Osteoblast (primary cell): ENCODE measurements around the gene PPM1E. TPM values are rescaled to one million over a fixed set of nuclear protein-coding genes. Genes with fewer than 3 reads are reported as not detected.

ENCODE experiments used
- DNase-seq: peaks from one replicate; pipeline ENCODE4 v3.0.0; 2011; ENCODE audit warnings: low spot score, mixed read lengths; ENCODE audit not compliant: insufficient read length; ENCODE audit errors: missing footprints
- H2AFZ ChIP-seq: 2 replicates; pipeline ENCODE4 v1.6.0; 2011; ENCODE audit warnings: mild to moderate bottlenecking, low read length
- H3K27ac ChIP-seq: 2 replicates; pipeline ENCODE4 v1.5.1; 2011; ENCODE audit warnings: mild to moderate bottlenecking, low read depth, low read length, moderate library complexity
- H3K27me3 ChIP-seq: 2 replicates; pipeline ENCODE4 v1.6.0; 2012; ENCODE audit warnings: mild to moderate bottlenecking, control low read depth, inconsistent platforms, low read length, moderate library complexity; ENCODE audit not compliant: insufficient read depth
- H3K36me3 ChIP-seq: 2 replicates; pipeline ENCODE4 v1.5.1; 2011; ENCODE audit warnings: mild to moderate bottlenecking, low read length, control low read depth, moderate library complexity; ENCODE audit not compliant: insufficient read depth
- H3K4me1 ChIP-seq: 2 replicates; pipeline ENCODE4 v1.5.1; 2011; ENCODE audit warnings: mild to moderate bottlenecking, low read length, control low read depth, moderate library complexity; ENCODE audit not compliant: insufficient read depth
- H3K4me2 ChIP-seq: 2 replicates; pipeline ENCODE4 v1.6.0; 2011; ENCODE audit warnings: mild to moderate bottlenecking, low read length; ENCODE audit not compliant: insufficient read depth
- H3K4me3 ChIP-seq: fragments of 200-600 bp; sonication (generic); 3 replicates; pipeline ENCODE4 v1.5.1; 2012; ENCODE audit warnings: mild to moderate bottlenecking, low read length, inconsistent platforms; ENCODE audit not compliant: insufficient read depth
- H3K79me2 ChIP-seq: 2 replicates; pipeline ENCODE4 v1.6.0; 2012; ENCODE audit warnings: mild to moderate bottlenecking, low read length, control low read depth, inconsistent platforms; ENCODE audit not compliant: insufficient read depth
- H3K9me3 ChIP-seq: 2 replicates; pipeline ENCODE4 v1.5.1; 2011; ENCODE audit warnings: low read depth, low read length, control low read depth
- H4K20me1 ChIP-seq: 2 replicates; pipeline ENCODE4 v1.6.0; 2012; ENCODE audit warnings: mild to moderate bottlenecking, low read length, control low read depth; ENCODE audit not compliant: insufficient read depth
- total RNA-seq: library from RNA; depleted of rRNA; stranded (reverse); fragments of >200 nt; gene quantifications from 2 replicates; pipeline ENCODE4 v1.2.3, GENCODE V29; 2012
- TF ChIP-seq, protein P1 (sequence below): IDR thresholded peaks from 2 replicates; pipeline ENCODE4 v1.5.1; 2011; ENCODE audit warnings: mild to moderate bottlenecking, low read depth, low read length, moderate library complexity; ENCODE audit errors: extremely low read depth

PPM1E gene
- under 0.01 TPM in 2 replicates for total RNA-seq

DNA sequence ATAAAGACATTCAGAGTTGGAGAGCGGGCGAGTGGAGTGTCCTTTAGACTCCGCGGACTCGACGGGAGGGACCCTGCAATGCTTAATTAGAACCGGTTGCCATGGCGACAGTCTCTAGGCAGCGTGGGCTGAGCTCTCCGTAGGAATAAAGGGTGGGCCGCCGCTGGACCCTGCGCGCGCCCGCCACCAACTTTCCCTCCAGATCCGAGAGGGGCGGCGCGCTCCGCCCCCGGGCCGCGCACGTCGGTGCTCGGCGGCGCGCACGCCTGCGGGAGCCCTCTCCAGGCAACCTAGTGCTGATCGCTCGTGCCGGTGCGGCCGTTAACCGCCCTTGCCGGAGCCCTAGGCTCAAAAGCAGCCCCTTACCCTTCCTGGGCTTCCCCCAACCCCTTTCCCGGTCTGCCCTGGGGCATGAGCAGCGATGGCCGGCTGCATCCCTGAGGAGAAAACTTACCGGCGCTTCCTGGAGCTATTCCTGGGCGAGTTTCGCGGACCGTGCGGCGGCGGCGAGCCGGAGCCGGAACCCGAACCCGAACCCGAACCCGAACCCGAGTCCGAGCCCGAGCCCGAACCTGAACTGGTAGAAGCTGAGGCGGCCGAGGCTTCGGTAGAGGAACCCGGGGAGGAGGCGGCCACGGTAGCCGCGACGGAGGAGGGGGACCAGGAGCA, at the start of gene PPM1E:
PPM1E (plus strand) TSS at position 278 of the 669 bp plus-strand sequence.
- H3K4me1 ChIP-seq = peaks cover 5% of the 10 kb centered on the region
- H2AFZ ChIP-seq = peak within 1 kb of the TSS; percentile 65
- TF ChIP-seq, protein P1, sequence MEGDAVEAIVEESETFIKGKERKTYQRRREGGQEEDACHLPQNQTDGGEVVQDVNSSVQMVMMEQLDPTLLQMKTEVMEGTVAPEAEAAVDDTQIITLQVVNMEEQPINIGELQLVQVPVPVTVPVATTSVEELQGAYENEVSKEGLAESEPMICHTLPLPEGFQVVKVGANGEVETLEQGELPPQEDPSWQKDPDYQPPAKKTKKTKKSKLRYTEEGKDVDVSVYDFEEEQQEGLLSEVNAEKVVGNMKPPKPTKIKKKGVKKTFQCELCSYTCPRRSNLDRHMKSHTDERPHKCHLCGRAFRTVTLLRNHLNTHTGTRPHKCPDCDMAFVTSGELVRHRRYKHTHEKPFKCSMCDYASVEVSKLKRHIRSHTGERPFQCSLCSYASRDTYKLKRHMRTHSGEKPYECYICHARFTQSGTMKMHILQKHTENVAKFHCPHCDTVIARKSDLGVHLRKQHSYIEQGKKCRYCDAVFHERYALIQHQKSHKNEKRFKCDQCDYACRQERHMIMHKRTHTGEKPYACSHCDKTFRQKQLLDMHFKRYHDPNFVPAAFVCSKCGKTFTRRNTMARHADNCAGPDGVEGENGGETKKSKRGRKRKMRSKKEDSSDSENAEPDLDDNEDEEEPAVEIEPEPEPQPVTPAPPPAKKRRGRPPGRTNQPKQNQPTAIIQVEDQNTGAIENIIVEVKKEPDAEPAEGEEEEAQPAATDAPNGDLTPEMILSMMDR = no peak
- peak; percentile 95 for DNase-seq
- no peak within 1 kb of the TSS for H3K27ac ChIP-seq
- H3K9me3 ChIP-seq = no peaks in the 10 kb centered on the region
- peak within 1 kb of the TSS; percentile 73 for H3K4me3 ChIP-seq
- H3K4me2 ChIP-seq = peak within 1 kb of the TSS; percentile 84
- H4K20me1 ChIP-seq = no peaks in the 10 kb centered on the region
- H3K36me3 ChIP-seq = no peaks in the 10 kb centered on the region
- peaks cover 54% of the 10 kb centered on the region for H3K27me3 ChIP-seq
- no peaks in the 10 kb centered on the region for H3K79me2 ChIP-seq

DNA sequence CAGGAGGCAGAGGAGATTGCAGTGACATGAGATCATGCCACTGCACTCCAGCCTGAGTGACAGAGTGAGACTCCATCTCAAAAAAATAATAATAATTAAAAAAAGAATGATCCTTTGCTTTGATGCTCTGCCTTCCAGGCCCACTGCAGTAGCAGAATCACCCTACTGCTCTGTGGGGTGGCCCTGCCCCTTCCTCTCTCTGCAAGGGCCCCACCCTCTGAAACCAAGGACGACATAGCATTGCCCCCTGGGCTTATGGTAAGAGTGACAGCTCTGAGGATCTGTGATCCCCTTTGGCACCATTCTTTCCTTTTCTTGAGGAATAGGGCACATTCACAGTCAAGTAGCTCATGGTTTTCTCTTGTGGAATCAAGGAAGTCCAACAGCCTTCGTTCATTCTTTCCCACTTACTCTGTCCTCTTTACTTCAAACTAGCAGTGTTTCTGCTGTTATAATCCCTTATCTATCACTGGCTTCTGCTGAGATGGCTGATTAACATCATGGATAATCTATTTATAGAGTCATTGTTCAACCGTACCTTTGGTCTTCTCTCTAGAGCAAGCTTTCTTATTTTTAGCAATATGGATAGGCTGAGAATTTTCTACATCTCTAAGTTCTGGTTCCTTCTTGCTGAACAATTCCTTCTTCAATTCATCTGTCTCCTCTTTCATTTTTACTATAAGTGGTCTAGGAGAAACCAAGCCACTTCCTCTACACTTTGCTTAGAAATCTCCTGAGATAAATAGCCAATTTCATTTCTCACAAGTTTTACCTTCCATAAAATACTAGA, 49.1 kb upstream of the PPM1E start:
- TF ChIP-seq, protein P1 = no peak
- Histone ChIP-seq H3K27ac (no peak overlapping the region), H3K9me3 (no peaks in the 10 kb centered on the region), H3K4me3 (no peak overlapping the region), H3K27me3 (no peaks in the 10 kb centered on the region), H3K79me2 (no peaks in the 10 kb centered on the region), H3K4me1 (peaks cover 10% of the 10 kb centered on the region), H3K4me2 (no peak overlapping the region), H2AFZ (no peak overlapping the region), H3K36me3 (peaks cover 7% of the 10 kb centered on the region), H4K20me1 (no peaks in the 10 kb centered on the region)
- DNase-seq = no peak

DNA sequence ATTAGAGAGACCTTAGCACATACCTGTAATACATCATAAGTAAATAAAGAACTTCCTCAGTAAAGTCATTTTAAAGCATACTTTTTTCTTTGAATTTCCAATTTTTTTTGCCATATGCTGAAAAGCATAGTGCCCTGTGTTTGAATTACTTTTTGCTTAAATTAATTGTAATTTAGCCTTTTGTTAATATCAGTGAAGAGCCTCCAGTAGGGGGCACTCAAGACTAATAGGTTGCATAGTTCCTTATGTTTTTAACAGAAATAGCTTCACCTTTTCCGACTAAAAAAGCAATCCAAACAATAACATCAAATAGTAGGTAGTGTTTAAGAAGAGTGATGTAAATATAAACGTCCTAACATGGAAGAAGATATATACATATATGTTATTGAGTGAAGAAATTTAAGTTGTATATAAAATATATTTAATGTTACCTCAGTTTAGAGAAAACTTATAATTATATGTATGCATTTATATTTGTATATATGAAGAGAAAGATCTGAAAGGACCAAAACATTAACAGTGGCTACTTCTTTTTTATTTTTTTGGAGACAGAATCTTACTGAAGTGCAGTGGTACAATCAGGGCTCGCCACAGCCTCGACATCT, 44.6 kb upstream of the PPM1E start:
- Histone ChIP-seq H3K4me1 (no peaks in the 10 kb centered on the region), H4K20me1 (no peaks in the 10 kb centered on the region), H3K79me2 (no peaks in the 10 kb centered on the region), H2AFZ (no peak overlapping the region), H3K27ac (no peak overlapping the region), H3K36me3 (peaks cover 9% of the 10 kb centered on the region), H3K4me3 (no peak overlapping the region), H3K4me2 (no peak overlapping the region), H3K27me3 (no peaks in the 10 kb centered on the region), H3K9me3 (no peaks in the 10 kb centered on the region)
- DNase-seq = peak; percentile 48
- TF ChIP-seq, protein P1 = peak; percentile 76

DNA sequence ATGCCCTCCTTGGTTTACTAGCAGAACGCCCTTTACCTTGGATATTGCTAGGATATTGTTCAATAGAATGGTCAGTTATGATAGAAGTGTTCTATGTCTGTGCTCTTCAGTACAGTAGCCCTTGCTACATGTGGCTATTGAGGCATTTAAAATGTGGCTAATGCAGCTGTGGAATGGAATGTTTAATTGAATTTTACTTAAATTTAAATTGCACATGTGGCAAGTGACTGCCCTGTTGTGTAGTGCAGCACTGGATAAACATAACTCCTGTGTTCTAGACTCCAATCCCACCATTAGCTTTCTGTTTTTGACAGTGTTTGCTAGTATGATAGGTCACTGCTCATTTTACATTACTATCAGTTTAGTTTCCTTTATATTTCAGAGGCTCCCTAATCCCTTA, 33.4 kb upstream of the PPM1E start:
- H3K4me3 ChIP-seq = no peak overlapping the region
- H3K9me3 ChIP-seq = no peaks in the 10 kb centered on the region
- H3K79me2 ChIP-seq = no peaks in the 10 kb centered on the region
- TF ChIP-seq, protein P1 = no peak
- H3K36me3 ChIP-seq = peaks cover 9% of the 10 kb centered on the region
- no peak overlapping the region for H3K27ac ChIP-seq
- H3K4me1 ChIP-seq = no peaks in the 10 kb centered on the region
- DNase-seq = no peak
- no peaks in the 10 kb centered on the region for H3K27me3 ChIP-seq
- no peaks in the 10 kb centered on the region for H4K20me1 ChIP-seq
- H3K4me2 ChIP-seq = no peak overlapping the region
- no peak overlapping the region for H2AFZ ChIP-seq
